GM19351 (cell line): ENCODE results near the gene PLEKHD1.

Experiments
- ATAC-seq: cut with Tn5 transposase; IDR thresholded peaks from one replicate; pipeline ENCODE4 v1.9.1; 2021; ENCODE audit warnings: mild to moderate bottlenecking, moderate library complexity; ENCODE audit not compliant: unreplicated experiment

The PLEKHD1 gene

GRCh38 chr14:69505338-69506240, 21.1 kb downstream of the PLEKHD1 start:
- no peak for ATAC-seq

- no peak for ATAC-seq
Measured at GRCh38 chr14:69506241-69506595, 21.7 kb downstream of the PLEKHD1 start.

GRCh38 chr14:69518289-69519101, 34.0 kb downstream of the PLEKHD1 start:
- ATAC-seq = no peak

GRCh38 chr14:69519204-69520100, 34.9 kb downstream of the PLEKHD1 start:
- ATAC-seq = no peak

GRCh38 chr14:69522026-69522425, 37.5 kb downstream of the PLEKHD1 start:
- ATAC-seq = no peak

GRCh38 chr14:69525896-69526295, 41.4 kb downstream of the PLEKHD1 start:
- ATAC-seq = no peak

GRCh38 chr14:69527635-69528034, 43.1 kb downstream of the PLEKHD1 start:
- ATAC-seq = no peak

GRCh38 chr14:69528143-69528542, 43.6 kb downstream of the PLEKHD1 start:
- ATAC-seq = no peak

- ATAC-seq = no peak
Measured at GRCh38 chr14:69528930-69529329, 44.4 kb downstream of the PLEKHD1 start.

- ATAC-seq = no peak
Measured at GRCh38 chr14:69529563-69529962, 45.0 kb downstream of the PLEKHD1 start.

GRCh38 chr14:69530095-69530494, 45.6 kb downstream of the PLEKHD1 start:
- ATAC-seq = no peak

GRCh38 chr14:69531135-69531534, 46.6 kb downstream of the PLEKHD1 start:
- ATAC-seq = no peak

GRCh38 chr14:69532561-69533340, 48.2 kb downstream of the PLEKHD1 start:
- ATAC-seq = no peak

- no peak for ATAC-seq
Measured at GRCh38 chr14:69535230-69535848, 50.8 kb downstream of the PLEKHD1 start.

- ATAC-seq = no peak
Measured at GRCh38 chr14:69536971-69537370, 52.4 kb downstream of the PLEKHD1 start.

GRCh38 chr14:69537900-69538299, 53.4 kb downstream of the PLEKHD1 start:
- no peak for ATAC-seq

- ATAC-seq = no peak
Measured at GRCh38 chr14:69538766-69539165, 54.2 kb downstream of the PLEKHD1 start.

GRCh38 chr14:69539631-69540410, 55.3 kb downstream of the PLEKHD1 start:
- ATAC-seq = no peak
